Measurements from ENCODE around the gene CTIF. TPM values are rescaled to one million over a fixed set of nuclear protein-coding genes. Genes with fewer than 3 reads are reported as not detected.

Gene CTIF
- total RNA-seq, 1 donor from 2014 or later: 67.9 TPM

DNA sequence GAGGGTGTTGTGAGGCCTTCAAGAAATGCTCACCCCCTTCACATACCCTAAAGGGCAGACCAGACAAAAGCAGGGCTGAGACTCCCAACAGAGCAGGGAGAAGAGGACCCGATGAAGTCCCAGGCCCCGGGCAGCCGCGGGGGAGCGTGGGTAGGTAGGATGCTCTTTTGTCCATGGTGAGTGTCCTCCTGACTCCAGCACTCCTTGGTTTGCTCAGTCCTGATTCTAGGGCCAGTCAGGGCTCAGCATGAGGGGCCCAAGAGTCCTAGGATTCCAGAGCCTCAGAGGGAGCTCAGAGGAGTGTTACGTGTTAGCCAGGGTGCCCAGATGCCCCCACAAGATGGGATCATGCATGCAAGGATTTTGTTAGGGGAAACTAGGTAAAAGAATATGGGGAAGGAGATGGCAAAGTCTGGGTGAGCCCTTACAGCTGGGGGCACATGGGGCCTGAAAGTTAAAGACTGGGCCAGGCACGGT is 347.1 kb downstream of the CTIF start:
- Mint-ChIP-seq H3K27ac (peak overlapping the region; percentile 22), H3K36me3 (peaks cover 4% of the 10 kb centered on the region), H3K4me1 (peaks cover 63% of the 10 kb centered on the region), H3K27me3 (ENCODE audit: low read depth) (no peaks in the 10 kb centered on the region), H3K4me3 (no peak overlapping the region), H3K9me3 (peaks cover 5% of the 10 kb centered on the region)
- TF ChIP-seq, protein P1, sequence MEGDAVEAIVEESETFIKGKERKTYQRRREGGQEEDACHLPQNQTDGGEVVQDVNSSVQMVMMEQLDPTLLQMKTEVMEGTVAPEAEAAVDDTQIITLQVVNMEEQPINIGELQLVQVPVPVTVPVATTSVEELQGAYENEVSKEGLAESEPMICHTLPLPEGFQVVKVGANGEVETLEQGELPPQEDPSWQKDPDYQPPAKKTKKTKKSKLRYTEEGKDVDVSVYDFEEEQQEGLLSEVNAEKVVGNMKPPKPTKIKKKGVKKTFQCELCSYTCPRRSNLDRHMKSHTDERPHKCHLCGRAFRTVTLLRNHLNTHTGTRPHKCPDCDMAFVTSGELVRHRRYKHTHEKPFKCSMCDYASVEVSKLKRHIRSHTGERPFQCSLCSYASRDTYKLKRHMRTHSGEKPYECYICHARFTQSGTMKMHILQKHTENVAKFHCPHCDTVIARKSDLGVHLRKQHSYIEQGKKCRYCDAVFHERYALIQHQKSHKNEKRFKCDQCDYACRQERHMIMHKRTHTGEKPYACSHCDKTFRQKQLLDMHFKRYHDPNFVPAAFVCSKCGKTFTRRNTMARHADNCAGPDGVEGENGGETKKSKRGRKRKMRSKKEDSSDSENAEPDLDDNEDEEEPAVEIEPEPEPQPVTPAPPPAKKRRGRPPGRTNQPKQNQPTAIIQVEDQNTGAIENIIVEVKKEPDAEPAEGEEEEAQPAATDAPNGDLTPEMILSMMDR (IDR thresholded peaks at IDR 0.05; ENCODE audit: unreplicated experiment): no peak
- DNase-seq (ENCODE audit: low spot score in 2 of 2, unreplicated experiment in 2 of 2): no peak

DNA sequence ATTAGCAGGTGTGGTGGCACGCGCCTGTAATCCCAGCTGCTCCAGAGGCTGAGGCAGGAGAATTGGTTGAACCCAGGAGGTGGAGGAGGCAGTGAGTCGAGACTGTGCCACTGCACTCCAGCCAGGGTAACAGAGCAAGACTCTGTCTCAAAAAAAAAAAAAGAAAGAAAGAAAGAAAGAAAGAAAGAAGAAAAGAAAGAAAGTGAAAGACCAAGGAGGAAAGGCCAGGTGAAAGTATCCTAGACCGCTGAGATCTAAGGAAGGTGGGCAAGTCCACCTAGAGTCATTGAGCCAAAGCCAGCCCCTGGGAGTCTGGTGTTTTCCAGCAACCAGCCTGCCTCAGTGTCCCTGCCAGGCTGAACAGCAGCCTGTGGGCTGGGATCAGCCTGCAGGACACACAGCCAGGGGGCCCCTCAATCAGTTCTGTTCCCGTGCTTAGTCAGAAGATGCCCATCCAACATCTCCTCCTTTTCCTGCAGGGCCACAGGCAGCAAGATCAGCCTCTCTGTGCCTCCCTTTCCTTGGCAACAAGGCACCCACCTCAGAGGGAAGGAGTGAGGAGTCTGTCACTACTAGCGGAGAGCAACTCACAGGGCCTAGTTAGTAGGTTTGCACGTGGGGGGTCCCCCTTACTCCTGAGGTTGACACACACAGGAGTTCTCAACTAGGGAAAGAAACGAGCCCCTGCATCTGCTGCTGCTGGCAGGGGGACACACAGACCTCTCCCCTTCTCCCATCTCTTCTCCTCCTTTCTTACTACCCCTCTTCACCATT is 347.9 kb downstream of the CTIF start:
- Mint-ChIP-seq H3K27me3 (ENCODE audit: low read depth) (no peaks in the 10 kb centered on the region), H3K9me3 (no peaks in the 10 kb centered on the region), H3K36me3 (no peaks in the 10 kb centered on the region), H3K27ac (no peak overlapping the region), H3K4me3 (no peak overlapping the region), H3K4me1 (peaks cover 65% of the 10 kb centered on the region)
- DNase-seq (ENCODE audit: low spot score in 2 of 2, unreplicated experiment in 2 of 2): no peak
- TF ChIP-seq, protein P1 (IDR thresholded peaks at IDR 0.05; ENCODE audit: unreplicated experiment): no peak

- no peak overlapping the region for H3K4me3 Mint-ChIP-seq
- peak overlapping the region; percentile 69 for H3K27ac Mint-ChIP-seq
- H3K9me3 Mint-ChIP-seq: no peaks in the 10 kb centered on the region
- peak in 1 of 2 experiments; percentile 8 for DNase-seq (ENCODE audit: low spot score in 2 of 2, unreplicated experiment in 2 of 2)
- H3K36me3 Mint-ChIP-seq: no peaks in the 10 kb centered on the region
- H3K4me1 Mint-ChIP-seq: peaks cover 69% of the 10 kb centered on the region
- TF ChIP-seq, protein P1 (IDR thresholded peaks at IDR 0.05; ENCODE audit: unreplicated experiment): no peak
- H3K27me3 Mint-ChIP-seq (ENCODE audit: low read depth): no peaks in the 10 kb centered on the region
Observed at GRCh38 chr18:48887294-48887904, 348.6 kb downstream of the CTIF start.

- no peaks in the 10 kb centered on the region for H3K9me3 Mint-ChIP-seq
- DNase-seq (ENCODE audit: low spot score in 2 of 2, unreplicated experiment in 2 of 2): peak in 1 of 2 experiments; percentile 14
- TF ChIP-seq, protein P1 (IDR thresholded peaks at IDR 0.05; ENCODE audit: unreplicated experiment): no peak
- peak overlapping the region; percentile 69 for H3K27ac Mint-ChIP-seq
- no peak overlapping the region for H3K4me3 Mint-ChIP-seq
- peaks cover 71% of the 10 kb centered on the region for H3K4me1 Mint-ChIP-seq
- no peaks in the 10 kb centered on the region for H3K36me3 Mint-ChIP-seq
- H3K27me3 Mint-ChIP-seq (ENCODE audit: low read depth): no peaks in the 10 kb centered on the region
Observed at GRCh38 chr18:48887905-48888772, 349.3 kb downstream of the CTIF start.

GRCh38 chr18:48888773-48889080 is 349.9 kb downstream of the CTIF start:
- peaks cover 74% of the 10 kb centered on the region for H3K4me1 Mint-ChIP-seq
- H3K27ac Mint-ChIP-seq: peak overlapping the region; percentile 50
- no peak for DNase-seq (ENCODE audit: low spot score in 2 of 2, unreplicated experiment in 2 of 2)
- H3K27me3 Mint-ChIP-seq (ENCODE audit: low read depth): no peaks in the 10 kb centered on the region
- TF ChIP-seq, protein P1 (IDR thresholded peaks at IDR 0.05; ENCODE audit: unreplicated experiment): no peak
- no peak overlapping the region for H3K4me3 Mint-ChIP-seq
- no peaks in the 10 kb centered on the region for H3K9me3 Mint-ChIP-seq
- H3K36me3 Mint-ChIP-seq: no peaks in the 10 kb centered on the region

All from mesothelial cell of epicardium (in vitro differentiated cells).